ENCODE data around the gene CLIC1.
"Not testable (repeated sequence)": the region's sequence is repeated elsewhere in the genome, so short reads cannot be mapped to it uniquely, and the experiment has no call there.

GRCh38 chr6:31709157-31709556, 27.2 kb downstream of the CLIC1 start:
- TF ChIP-seq CTCF, POLR2A (IDR thresholded peaks at IDR 0.05): not testable (repeated sequence)
